ENCODE measurements around the gene FMO1. TPM values are rescaled to one million over a fixed set of nuclear protein-coding genes. Genes with fewer than 3 reads are reported as not detected.

Gene FMO1
- total RNA-seq, 1 donor from 2014 or later: 1.1 TPM

DNA sequence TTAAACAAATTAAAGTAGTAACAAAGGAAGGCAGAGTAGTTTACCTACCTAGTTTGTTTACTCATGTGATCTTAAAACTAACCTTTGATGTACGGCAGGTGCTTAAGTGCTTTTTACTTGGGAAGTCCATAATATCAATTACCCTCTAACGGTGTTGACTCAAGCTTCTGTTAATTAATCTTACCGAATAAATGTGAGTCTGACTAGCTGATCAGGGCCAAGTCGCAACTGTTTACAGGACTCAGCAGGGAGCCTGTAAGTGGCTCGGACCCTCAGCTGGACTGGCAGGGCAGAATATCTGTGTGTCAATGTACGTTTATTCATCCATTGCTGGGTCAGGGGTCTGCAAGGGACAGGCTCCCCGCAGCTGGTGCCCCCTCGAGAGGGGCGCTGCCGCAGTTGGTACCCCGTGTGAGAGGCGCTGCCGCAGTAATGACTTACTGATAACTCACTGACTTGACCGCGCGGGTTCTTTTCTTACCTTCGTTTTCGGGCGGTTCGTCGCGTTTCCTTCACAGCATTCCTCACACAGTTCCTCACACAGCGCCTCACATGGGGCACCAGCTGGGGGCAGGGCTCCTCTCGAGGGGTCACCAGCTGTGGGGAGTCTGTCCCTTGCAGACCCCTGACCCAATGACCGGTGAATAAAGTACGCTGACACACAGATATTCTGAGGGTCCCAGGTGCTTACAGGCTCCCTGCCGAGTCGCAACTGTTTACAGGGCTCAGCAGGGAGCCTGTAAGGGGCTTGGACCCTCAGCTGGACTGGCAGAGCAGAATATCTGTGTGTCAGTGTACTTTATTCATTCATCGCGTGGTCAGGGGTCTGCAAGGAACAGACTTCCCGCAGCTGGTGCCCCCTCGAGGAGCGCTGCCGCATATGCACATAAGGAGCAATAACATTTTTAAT, 3.0 kb downstream of the FMO1 start:
- intact Hi-C loops (cut with micrococcal nuclease): no loop called here
- peak overlapping the region; percentile 69 for H3K27ac Mint-ChIP-seq
- POLR2A ChIA-PET: interaction anchor here (1.3 to 2.0 kb wide), 2 partner anchors 28 to 62 kb away, joined by 3 to 7 read pairs; partner anchors contain the start of gene FMO4
- CTCF ChIA-PET: interaction anchor here (1.2 to 12.2 kb wide), 2 partner anchors 23 to 62 kb away, joined by 3 to 172 read pairs; partner anchors contain the start of gene FMO4
- TF ChIP-seq, protein P1, sequence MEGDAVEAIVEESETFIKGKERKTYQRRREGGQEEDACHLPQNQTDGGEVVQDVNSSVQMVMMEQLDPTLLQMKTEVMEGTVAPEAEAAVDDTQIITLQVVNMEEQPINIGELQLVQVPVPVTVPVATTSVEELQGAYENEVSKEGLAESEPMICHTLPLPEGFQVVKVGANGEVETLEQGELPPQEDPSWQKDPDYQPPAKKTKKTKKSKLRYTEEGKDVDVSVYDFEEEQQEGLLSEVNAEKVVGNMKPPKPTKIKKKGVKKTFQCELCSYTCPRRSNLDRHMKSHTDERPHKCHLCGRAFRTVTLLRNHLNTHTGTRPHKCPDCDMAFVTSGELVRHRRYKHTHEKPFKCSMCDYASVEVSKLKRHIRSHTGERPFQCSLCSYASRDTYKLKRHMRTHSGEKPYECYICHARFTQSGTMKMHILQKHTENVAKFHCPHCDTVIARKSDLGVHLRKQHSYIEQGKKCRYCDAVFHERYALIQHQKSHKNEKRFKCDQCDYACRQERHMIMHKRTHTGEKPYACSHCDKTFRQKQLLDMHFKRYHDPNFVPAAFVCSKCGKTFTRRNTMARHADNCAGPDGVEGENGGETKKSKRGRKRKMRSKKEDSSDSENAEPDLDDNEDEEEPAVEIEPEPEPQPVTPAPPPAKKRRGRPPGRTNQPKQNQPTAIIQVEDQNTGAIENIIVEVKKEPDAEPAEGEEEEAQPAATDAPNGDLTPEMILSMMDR (IDR thresholded peaks at IDR 0.05): no peak
- H3K9me3 Mint-ChIP-seq: no peaks in the 10 kb centered on the region
- peak overlapping the region; percentile 89 for H3K4me3 Mint-ChIP-seq
- H3K36me3 Mint-ChIP-seq (ENCODE audit: low read depth): no peaks in the 10 kb centered on the region
- ATAC-seq (ENCODE audit: low read depth) (peak; percentile 65), DNase-seq (peak; percentile 23)
- peaks cover 4% of the 10 kb centered on the region for H3K27me3 Mint-ChIP-seq
- peaks cover 17% of the 10 kb centered on the region for H3K4me1 Mint-ChIP-seq

DNA sequence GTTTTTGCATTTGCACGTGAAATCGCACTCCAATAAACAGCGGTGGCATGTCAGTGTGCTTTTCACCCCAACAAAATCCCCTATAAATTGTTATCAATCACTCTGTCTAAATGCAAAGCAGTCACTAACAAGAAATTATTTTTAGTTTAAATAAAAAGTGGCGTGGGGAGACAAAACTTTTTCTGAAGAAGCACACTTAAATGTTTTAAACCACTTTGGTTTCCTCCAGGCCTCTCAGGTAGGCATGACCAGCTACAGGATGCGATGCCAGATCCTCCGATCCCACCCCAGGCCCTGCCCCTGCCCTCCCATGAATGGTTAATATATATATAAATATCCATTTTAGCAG, 3.6 kb downstream of the FMO1 start:
- intact Hi-C loops (cut with micrococcal nuclease): loop anchor here (1.0 kb wide), 1 partner anchor 12 kb away; no protein-coding TSS in a partner anchor
- CTCF ChIA-PET: interaction anchor here (1.2 to 12.2 kb wide), 2 partner anchors 23 to 61 kb away, joined by 3 to 172 read pairs; partner anchors contain the start of gene FMO4
- no peak overlapping the region for H3K27ac Mint-ChIP-seq
- peaks cover 4% of the 10 kb centered on the region for H3K27me3 Mint-ChIP-seq
- H3K9me3 Mint-ChIP-seq: no peaks in the 10 kb centered on the region
- ATAC-seq (ENCODE audit: low read depth): no peak
- H3K4me3 Mint-ChIP-seq: peak overlapping the region; percentile 89
- POLR2A ChIA-PET: interaction anchor here (2.0 kb wide), 1 partner anchor 62 kb away, joined by 7 read pairs; the partner anchor contains the start of gene FMO4
- no peak for DNase-seq
- TF ChIP-seq, protein P1 (IDR thresholded peaks at IDR 0.05): no peak
- H3K36me3 Mint-ChIP-seq (ENCODE audit: low read depth): no peaks in the 10 kb centered on the region
- H3K4me1 Mint-ChIP-seq: peaks cover 17% of the 10 kb centered on the region

DNA sequence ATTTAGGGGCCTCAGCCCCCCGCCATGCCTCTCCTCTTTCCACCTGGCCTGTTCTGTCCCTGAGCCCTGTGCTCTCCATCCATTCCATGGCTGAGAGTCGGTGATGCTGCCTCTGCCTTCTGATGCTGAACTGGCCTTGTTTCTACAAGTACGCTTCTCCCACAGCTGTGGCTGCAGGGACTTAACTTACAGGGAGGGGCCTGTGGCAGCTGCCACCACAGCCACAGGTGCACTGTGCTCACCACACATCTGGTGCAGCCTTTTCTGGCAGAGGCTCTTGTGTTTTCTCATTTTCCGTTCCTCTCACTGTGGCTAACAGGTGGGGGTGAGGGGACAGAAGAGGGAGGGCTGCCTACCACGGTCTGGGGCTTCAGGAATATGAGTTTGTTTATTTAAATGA, 4.2 kb downstream of the FMO1 start:
- Mint-ChIP-seq H3K36me3 (ENCODE audit: low read depth) (no peaks in the 10 kb centered on the region), H3K27me3 (peaks cover 4% of the 10 kb centered on the region), H3K4me1 (peaks cover 17% of the 10 kb centered on the region), H3K9me3 (no peaks in the 10 kb centered on the region), H3K27ac (peak overlapping the region; percentile 36), H3K4me3 (peak overlapping the region; percentile 65)
- TF ChIP-seq, protein P1 (IDR thresholded peaks at IDR 0.05): no peak
- peak; percentile 17 for DNase-seq
- CTCF ChIA-PET: interaction anchor here (1.2 to 12.2 kb wide), 3 partner anchors 11 to 61 kb away, joined by 3 to 172 read pairs (median 3); partner anchors contain the start of gene FMO4
- peak; percentile 68 for ATAC-seq (ENCODE audit: low read depth)
- POLR2A ChIA-PET: interaction anchor here (2.0 kb wide), 1 partner anchor 61 kb away, joined by 7 read pairs; the partner anchor contains the start of gene FMO4
- intact Hi-C loops (cut with micrococcal nuclease): loop anchor here (1.0 kb wide), 1 partner anchor 12 kb away; no protein-coding TSS in a partner anchor

DNA sequence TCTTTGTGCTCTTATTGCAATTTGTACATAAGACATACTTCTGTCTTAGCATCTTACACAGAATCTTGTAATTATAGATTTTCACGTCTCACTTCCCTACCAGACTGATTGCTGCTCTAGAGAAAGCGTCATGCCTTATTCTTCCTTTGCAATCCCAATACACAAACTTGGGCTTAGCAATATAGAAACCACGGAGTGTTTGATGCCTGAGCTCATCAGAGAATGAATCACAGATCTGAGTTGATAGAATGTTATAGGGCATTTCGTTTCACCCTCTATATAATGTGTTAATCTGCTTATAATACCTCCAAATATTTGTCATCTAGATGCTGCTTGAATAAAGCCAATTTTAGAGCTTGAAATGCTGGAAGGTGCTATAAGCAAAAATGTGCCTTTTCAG, 6.6 kb downstream of the FMO1 start:
- DNase-seq (no peak), ATAC-seq (ENCODE audit: low read depth) (no peak)
- H3K27me3 Mint-ChIP-seq: peaks cover 4% of the 10 kb centered on the region
- no peaks in the 10 kb centered on the region for H3K9me3 Mint-ChIP-seq
- intact Hi-C loops (cut with micrococcal nuclease): no loop called here
- TF ChIP-seq, protein P1 (IDR thresholded peaks at IDR 0.05): no peak
- peaks cover 17% of the 10 kb centered on the region for H3K4me1 Mint-ChIP-seq
- H3K36me3 Mint-ChIP-seq (ENCODE audit: low read depth): no peaks in the 10 kb centered on the region
- CTCF ChIA-PET: interaction anchor here (1.4 kb wide), 1 partner anchor 9 kb away, joined by 9 read pairs; no protein-coding TSS in a partner anchor
- H3K27ac Mint-ChIP-seq: no peak overlapping the region
- no peak overlapping the region for H3K4me3 Mint-ChIP-seq
- POLR2A ChIA-PET: no interaction called here

Measured in activated B cell treated with CpG ODN at 0.5 μM for 24 hours (primary cell).